Midbrain (tissue), 1 donor: ENCODE data around the gene ARHGAP26.

Source experiments
- DNase-seq: peaks from one replicate; lab custom pipeline; 2025; lab: John Stamatoyannopoulos, UW

ARHGAP26 gene

DNA sequence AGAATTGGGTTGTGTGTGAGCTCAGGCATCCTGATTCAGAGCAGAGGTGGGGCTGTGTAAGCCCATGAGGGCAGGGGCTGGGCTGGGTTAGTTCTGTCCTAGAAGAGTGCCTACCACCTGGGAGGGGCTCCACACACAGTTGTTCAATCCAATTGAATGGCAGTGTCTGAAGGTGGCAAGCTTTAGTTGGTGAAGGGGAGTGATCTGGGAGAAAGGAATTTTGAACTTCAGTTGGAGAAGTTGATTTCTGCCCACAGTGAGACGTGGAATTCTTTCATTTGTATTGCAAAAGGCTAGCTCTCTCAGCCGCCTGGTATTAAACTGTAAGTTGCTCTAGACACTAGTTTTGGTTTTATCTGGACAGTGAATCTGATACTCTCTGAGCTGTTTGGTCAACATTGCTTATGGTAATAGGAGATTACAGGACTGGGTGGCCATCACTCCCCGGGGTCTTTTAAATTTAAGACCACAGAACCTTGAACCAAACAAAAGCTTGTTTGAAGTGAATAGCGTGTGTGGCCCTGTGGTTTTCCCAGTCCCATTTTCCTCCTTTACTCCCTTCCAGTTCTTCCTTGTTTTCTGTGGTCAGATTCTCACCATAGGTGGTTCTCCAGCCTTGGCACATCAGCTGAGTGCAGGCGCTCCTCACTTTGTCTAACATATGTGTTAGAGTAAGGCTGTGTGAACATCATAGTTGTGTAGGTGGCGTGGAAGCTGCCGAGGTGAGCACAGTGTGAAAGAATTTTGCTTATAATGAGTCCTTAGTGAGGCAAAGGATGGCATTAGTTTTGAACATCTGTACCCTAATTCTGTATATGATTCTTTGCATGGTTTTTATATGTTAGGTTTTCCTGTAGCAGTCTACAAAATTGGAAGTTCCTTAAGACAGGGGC lies 78.0 kb downstream of the ARHGAP26 start:
- DNase-seq: no peak

DNA sequence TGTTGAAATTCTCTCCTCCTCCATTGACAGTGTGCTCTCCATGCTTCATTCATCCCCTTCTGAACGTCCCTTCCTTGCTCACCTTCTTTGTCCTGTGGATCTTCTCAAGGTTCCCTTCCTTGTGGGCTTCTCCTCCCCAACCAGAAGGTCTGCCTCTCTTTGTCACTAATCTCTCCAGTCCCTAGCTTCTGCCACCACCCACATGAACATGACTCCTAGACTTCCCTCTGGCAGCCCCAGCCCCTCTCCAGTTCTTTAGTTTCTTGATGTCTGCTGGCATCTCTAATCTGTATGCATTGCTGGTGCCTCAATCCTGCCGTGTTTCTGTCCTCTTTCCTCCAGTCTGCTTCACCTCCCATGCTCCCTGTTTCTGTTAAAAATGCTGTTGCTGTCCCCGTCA lies 79.3 kb downstream of the ARHGAP26 start:
- DNase-seq: no peak

DNA sequence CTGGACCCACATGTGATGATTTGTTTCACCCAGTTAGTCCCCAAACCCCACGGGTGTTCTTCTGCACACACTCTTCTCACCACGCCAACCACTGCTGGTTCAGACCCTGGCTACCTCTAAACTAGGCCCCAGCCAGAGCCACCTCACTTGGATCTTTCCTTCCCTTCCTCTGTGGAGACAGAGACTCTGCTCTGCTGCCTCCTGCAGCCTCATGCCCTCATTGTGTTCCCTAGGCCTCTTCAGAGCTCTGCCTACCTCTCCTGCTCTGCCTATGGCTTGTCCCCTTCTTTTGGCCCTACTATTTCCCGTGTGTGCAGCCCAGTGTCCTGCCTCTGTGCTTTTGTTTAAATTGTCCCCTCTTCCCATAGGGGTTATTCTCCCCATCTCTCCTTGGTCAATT lies 79.7 kb downstream of the ARHGAP26 start:
- DNase-seq: no peak

DNA sequence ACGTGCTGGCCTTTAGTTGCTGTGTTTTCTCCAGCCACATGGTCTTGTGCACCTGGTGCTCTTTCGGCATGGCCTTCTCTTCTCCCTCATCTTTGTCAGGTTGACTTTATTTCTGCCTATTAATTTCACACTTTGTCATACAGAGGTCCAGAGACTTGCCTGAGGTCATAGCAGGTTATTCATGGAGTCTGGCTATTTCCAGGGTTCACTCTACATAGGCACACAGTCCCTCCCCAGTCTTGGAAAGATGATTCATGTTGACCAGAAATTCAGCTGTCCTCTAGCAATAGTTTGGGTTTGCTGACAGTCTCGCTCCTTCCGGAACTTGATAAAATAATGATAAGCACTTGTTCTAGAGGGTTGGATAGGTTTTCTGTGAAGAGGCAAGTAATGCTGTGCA lies 81.6 kb downstream of the ARHGAP26 start:
- DNase-seq: no peak

DNA sequence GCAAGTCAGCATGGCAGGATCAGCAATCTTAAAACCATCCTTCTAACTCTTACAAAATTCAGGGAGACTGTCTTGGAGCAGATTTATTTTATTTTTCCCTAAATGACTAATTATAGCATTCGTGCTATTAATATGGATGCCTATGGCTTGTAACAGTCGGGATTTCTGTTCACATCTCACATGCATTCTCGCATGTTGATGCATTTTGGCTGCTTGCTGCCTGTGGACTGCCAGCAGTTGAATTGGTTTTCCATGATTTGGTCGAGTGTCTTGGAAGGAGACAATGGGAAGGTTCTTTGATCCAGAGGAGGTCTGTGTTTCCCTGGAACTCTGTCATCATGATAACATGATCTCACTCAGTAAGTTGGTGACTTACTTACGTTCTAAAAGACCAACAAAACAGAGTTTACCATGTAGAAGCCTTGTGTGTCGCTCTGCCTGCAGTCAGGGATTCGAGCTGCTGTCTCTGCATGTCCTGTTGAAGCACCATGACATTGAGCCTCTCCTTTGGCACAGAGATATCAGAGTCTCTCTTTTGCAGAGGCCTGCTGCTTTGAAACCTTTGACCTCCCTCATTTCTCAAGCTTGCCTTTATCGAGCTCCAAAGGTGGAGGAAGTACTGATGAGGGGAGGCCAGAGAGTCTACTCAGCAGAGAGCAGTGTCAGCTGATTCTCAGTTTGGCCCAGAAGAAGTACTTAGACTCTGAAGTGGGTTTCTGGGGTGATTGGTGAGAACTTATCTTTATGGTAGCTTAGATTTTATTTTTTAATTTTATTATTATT lies 82.4 kb downstream of the ARHGAP26 start:
- DNase-seq: no peak

DNA sequence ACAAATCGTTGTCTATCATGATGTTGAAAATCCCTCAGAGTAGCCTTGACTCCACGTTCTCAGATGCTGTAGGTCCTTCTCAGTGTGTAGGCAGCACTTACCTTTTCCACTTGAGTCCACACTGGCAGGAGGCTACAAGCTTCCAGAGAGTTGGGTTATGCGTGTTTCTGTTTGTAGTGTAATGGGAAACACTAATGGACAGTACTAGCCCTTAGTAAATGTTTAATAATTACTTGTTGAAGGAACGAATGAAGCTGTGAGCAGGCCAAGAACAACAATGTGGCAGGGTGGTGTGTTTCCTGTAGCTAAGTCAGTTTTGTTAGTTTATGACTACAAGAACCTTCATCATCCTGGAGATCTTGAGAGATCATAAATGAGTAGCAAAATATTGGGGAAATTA lies 83.5 kb downstream of the ARHGAP26 start:
- no peak for DNase-seq

DNA sequence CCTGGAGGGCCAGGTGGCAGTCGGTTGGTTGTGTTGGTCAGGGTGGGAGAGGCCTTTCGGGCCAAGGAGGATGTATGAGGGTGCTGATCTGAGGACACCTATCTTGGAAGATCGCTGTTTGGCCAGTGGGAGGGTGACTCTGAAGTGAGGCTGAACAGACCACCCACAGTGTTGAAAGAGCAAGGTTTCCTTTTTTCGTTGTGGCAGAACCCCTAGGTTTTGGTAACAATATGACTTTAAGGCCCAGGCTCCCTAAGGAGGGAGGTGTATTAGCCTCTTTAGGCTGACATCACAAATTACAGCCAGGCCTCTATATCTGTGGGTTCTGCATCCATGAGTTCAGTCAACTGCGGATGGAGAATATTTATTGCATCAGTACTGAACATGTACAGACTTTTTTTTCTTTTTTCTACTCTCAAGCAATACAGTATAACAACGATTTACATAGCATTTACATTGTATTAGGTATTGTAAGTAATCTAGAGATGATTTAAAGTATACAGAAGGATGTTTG lies 86.1 kb downstream of the ARHGAP26 start:
- DNase-seq: no peak

DNA sequence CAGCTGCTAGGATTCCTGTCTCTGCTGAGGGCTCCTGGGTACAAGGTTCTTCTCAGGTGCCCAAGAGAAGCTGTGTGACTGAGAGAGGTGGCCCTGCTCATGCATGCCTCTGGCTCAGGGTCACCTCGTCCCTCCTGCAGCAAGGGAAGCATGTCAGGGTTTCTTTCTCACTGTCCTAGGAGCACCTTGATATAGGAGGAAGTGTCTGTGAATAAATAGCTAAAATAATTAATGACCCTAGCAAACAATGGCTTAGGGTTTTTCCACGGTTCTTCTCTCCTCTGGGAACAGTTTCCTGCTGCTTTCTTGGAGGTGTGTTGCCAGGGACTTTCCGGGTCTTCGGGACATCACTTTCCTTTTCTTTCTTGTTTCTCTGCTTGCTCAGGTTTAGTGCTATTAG lies 87.2 kb downstream of the ARHGAP26 start:
- no peak for DNase-seq

DNA sequence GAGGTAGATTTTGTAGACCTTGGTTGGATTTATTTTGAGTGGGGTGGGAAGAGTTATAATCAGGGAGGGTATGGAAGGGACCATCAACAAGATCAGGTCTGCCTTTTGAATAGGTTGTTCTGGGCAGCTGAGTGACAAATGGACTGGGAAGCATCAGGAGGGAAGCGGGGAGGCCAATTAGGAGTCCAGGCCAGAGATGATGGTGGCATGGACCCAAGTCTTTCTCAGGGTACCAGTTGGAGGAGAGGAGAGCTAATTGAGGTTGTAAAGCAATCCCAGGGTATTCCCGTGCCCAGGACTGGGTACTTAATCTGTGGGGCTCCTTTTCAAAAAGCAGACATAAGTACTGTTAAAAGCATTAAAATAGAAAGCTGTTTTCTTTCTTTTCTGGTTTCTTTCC lies 88.9 kb downstream of the ARHGAP26 start:
- DNase-seq: no peak

DNA sequence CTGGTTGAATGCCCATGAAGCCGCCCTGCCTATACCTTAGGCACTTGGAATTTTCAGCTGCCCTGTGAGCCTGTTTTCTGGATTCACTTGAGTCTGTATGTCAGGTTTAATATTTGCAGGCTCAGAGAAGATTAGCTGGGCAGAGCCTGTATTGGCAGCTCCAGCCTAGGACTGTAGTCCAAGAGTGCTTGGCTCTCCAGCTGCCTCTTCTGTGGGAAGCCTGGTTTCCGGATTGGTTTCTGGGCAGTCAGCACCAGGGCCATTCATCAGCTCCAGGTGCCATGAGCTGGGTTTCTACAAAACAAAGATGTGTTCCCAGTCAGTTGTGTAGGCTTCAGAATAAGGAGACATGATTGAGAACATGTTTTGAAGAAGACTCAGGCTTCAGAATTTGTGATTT lies 90.1 kb downstream of the ARHGAP26 start:
- DNase-seq: peak; percentile 48

DNA sequence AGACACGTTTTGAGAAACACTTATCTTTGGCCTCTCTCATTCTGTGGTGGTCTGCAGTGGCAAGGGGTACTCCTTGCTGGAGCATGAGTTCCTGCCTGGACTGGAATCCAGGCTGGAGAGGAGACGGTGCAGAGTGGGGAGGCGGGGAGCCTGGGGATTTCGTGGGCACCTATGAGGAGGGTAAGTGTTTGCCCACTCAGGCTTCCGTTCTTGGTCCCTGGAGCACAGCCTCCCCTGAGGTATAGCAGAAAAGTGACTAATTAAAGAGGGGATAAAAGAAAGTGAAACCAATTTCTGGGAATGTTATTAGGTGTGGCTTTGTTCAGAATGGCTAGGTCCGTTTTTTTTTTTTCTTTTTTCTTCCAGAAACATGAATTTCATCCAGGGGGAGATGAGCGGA lies 90.8 kb downstream of the ARHGAP26 start:
- no peak for DNase-seq

DNA sequence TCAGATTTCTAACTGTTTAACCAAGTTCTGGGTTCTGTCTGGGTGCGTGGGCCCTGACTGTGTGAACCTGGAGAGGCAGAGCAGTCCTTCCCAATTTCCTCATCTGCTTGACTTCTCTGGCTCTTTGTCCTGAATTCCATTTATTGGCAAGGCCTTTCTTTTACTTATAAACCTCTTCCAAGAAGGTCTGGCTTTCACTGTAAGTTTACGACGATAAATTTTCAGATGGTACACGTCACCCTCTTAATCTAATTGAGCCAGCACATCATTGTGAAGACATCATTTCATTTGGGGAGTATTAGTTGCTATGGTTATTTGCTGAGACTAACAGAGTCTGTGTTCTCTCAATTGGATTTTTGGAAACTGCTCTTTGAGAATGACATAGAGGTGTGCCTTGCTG lies 92.4 kb downstream of the ARHGAP26 start:
- DNase-seq: no peak

DNA sequence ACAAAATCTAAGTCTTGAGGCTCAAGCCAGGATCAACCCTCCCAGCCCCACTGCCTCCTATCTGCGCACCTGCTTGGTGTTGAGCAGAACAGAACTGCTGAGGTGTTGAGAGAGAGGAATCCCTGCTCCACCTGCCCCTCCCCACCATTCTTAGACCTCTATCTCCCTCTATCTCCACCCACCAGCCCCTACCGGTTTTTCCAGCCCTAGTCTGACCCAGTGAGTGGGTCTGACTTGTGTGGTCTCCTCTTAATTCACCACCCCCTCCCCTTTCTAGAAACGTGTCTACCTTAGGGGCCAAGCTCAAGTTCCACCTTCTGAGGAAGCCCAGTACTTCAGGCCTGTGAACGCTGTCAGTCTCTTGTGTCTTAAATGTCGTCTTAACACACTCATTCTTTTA lies 93.7 kb downstream of the ARHGAP26 start:
- no peak for DNase-seq

DNA sequence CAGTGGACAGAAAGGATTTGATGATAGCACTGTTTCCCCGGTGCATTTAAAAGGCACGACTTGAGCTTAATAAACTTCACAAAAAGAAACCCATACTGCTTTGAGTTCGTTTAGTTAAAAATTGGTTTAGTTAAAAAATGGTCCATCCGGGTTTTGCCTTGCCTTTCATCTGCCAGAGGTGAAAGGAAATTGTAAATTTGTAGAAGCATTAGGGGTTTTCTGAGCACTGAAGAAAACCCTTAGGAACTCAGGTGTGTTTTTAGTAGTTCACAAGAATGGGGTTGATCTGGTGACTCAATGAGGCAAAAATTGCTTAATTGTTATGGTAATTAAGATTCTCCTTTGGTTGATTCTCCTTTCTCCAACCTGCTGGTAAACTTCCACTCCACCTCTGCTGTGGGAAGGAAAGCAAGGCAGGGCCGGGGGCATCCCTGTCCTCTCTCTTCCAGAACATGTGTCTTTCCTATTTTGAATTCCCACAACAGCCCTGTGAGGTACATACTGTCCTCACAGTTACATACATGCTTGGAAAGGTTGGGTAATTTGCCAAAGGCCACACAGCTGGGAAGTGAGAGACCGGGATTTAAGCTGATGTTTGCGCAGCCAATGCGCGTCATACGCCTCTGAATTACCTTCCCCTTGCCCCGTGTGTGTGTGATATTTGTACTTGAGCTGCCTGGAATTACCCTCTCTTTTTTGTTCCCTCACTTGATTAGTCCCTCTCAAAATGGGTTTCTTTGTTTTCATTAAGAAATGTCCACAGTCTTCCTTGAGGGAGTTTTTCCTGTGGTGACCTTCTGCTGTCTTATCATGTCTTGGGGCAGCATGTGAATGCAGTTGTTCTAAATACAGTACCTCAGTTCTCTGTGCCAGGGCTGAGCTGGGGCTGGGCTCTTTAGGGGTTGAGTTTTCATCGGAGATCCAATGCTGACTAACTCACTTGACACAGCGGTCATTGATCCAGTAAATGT lies 94.4 kb downstream of the ARHGAP26 start:
- no peak for DNase-seq

DNA sequence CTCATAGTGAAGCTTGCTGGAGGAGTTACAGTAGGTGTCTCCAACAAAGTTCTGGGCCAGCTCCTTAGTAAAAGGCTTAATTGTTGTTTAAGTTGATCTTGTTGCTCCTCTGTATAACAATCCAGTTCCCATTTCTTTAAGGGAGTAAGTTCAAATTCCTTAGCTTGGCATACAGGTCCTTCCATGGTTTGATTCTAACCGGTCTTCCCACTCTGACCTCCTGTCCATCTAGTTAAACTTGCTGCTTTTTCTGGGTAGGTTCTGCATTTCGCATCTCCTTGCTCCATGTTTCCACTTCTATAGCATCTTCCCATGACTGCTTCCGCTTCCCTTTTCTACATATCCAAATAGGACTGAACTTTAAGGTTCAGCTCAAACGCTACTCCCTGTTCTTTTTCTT lies 95.5 kb downstream of the ARHGAP26 start:
- DNase-seq: no peak

DNA sequence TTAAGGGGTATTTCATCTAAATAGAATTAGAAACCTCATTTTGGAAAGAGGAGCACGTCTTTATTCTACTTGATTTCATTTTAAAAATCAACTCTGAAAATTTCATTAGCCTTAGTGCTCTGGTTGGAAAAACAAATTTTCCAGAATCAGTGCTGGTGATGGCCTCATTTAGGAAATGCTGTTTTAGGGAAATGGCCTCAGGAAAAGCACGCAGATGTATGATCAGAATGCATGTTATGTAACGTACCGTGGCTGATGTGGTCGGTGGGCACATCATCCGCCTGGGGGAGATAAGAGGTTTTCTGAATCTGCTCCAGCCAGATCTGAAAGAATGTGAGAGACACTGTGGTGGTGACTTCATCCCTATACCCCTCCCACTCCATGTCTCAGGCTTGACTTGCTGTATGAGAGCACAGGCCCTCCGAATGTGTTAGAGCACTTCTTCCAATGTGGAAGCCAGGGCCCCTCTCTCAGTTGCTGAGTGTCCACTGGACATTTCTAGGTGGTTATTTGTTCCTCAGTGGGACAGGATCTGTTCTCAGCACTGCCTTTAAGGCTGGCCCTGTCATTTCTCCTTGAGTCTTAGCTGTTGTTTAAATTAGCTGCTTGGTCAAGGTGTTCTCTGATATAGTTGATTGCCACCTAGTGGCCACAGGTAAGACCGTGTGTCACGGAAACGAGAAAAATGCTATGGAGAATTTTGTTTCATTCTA lies 96.5 kb downstream of the ARHGAP26 start:
- DNase-seq: peak; percentile 46

DNA sequence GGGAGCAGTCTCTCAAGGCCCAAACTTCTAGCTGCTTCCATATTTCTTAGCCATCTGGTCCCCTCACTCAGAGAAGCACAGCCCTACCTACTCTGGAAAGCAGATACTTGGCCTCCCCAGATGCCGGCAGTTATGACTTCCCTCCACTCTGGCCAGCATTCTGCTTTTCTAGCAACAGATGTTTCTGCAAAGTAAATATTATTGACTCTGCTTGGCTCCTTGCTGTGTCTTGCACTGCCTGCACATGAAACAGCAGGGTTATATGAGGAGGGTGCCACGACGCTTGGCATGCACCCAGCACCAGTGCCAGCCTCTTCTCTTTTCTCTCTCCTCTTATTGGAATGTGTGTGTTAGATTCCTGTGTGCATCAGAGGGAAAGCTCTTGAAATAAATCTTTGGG lies 99.7 kb downstream of the ARHGAP26 start:
- DNase-seq: no peak

DNA sequence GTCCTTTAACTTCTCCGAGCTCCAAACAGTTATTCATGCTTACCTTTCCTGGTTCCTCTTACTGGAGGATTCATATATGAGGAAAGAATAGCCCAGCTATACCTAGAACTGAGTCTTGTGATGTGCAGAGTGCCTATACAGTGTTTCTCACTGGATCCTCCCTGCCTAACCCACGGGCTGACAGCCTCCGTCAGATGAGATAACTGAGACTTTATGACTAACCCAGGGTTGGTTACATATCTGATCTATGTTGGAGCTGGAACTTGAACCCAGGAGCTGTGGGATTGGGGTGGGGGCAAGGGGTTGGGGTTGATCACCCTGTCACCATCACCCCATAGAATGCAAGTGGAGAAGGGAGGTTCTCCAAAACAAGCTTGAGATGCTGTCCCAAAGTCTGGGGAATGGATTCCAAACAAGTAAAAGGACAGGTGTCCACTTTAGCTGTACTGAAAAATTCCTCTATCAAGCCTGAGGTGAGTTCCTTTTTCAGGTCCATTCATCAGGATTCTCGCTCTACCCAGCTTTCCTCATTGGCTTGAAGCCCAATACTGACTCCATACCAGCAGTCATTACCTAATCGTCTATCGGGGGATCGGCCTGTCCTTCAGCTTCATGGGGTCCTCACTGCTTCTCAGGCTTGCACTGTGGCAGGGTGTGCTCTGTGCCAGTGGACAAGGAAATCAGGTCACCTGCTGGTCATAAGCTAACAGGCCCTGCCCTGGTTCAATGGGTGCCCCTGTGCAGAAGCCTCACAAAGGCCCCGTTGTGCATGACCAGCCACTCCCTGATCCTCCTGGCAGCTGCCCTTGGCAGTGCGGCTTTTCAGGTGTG lies 100.6 kb downstream of the ARHGAP26 start:
- DNase-seq: no peak

DNA sequence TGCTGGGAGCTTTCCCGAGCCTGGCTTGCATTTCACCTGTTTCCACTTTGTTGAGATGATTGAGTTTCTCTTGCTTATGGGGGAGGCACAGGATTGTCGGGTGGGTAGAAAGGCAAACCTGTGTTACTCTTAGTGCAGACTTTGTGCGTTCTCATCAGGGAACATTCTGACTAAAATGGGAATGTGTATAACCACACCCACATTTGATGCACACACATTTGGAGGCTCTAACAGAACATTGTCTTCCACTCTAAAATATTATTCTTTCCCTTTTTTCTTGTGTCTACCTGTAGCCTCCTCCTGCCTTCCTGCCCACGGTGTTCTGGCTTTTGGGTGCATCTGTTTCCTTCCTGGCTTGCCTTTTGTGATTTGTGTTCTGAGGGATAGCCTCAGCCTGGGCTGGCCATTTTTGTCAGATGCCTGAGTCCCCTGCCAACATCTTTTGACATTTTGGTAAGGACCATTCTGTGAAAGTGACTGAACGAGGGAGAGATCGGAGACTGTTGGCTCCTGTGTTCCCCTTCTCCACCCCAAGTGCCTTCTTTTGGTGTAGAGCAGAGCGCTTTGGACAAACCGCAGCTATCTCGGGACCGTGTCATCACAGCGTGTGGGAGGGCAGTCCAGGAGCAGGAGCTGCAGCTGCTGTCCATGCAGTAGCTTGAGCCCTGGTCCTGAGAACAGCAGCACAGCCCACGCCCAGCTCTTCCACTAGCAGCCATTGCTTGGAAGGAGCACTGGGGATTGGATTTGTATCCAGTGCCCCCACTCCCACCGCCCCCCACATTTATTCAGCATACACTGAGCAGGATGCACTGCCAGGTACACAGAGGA lies 101.4 kb downstream of the ARHGAP26 start:
- DNase-seq: no peak
